ENCODE measurements around the gene STXBP4. TPM values are rescaled to one million over a fixed set of nuclear protein-coding genes. Genes with fewer than 3 reads are reported as not detected.

Gene STXBP4
- polyA plus RNA-seq, 1 donor (not counting 4 experiments of a cell fraction or from before 2014, with no cell fraction given): 4.2 TPM

- no peak overlapping the region for H3K9ac ChIP-seq (ENCODE audit: control insufficient read depth, extremely low read depth, insufficient read depth, low read length)
- H2AFZ ChIP-seq (ENCODE audit: control insufficient read depth, low read length): no peak overlapping the region
- H3K9me3 ChIP-seq (ENCODE audit: control insufficient read depth, low read depth, low read length): no peaks in the 10 kb centered on the region
- H4K20me1 ChIP-seq (ENCODE audit: control insufficient read depth, extremely low read depth, insufficient read depth, low read length): no peaks in the 10 kb centered on the region
- FAIRE-seq: no peak
- dilution Hi-C loops (cut with MboI; ENCODE audit: extremely low pct_ligation_motif_present, low sequenced_read_pairs): no loop called here
- no peaks in the 10 kb centered on the region for H3K9me1 ChIP-seq (ENCODE audit: control insufficient read depth, extremely low read depth, insufficient read depth, low read length)
- no peaks in the 10 kb centered on the region for H3K4me1 ChIP-seq (ENCODE audit: control insufficient read depth, extremely low read depth, insufficient read depth, low read length)
- no peak overlapping the region for H3K4me2 ChIP-seq (ENCODE audit: control insufficient read depth, extremely low read depth, insufficient read depth, low read depth, low read length)
- TF ChIP-seq CTCF (optimal IDR thresholded peaks at IDR 0.05 in 1 of 3, IDR thresholded peaks at IDR 0.05 in 1 of 3, conservative IDR thresholded peaks at IDR 0.05 in 1 of 3; ENCODE audit: extremely low read depth in 1 of 3, insufficient read depth in 2 of 3, low read length in 3 of 3) (no peak), EZH2 (IDR thresholded peaks at IDR 0.05; ENCODE audit: low read length) (no peak)
- H3K27ac ChIP-seq (ENCODE audit: control insufficient read depth, insufficient read depth, low read length): no peak overlapping the region
- no peaks in the 10 kb centered on the region for H3K27me3 ChIP-seq (ENCODE audit: control insufficient read depth, extremely low read depth, insufficient read depth, low read length)
- no peak overlapping the region for H3K4me3 ChIP-seq (ENCODE audit: control insufficient read depth in 2 of 3, extremely low read depth in 1 of 3, insufficient read depth in 2 of 3, low read depth in 1 of 3, low read length in 3 of 3)
- no peaks in the 10 kb centered on the region for H3K79me2 ChIP-seq (ENCODE audit: control insufficient read depth, insufficient read depth, low read length)
- DNase-seq (ENCODE audit: low read depth, low spot score): no peak
- H3K36me3 ChIP-seq (ENCODE audit: control insufficient read depth in 2 of 2, extremely low read depth in 1 of 2, insufficient read depth in 2 of 2, low read length in 2 of 2): peaks cover 3 to 6% of the 10 kb centered on the region in 2 experiments
Measured at GRCh38 chr17:54941285-54941684, 27.3 kb upstream of the STXBP4 start.

- TF ChIP-seq CTCF (optimal IDR thresholded peaks at IDR 0.05 in 1 of 3, IDR thresholded peaks at IDR 0.05 in 1 of 3, conservative IDR thresholded peaks at IDR 0.05 in 1 of 3; ENCODE audit: extremely low read depth in 1 of 3, insufficient read depth in 2 of 3, low read length in 3 of 3) (no peak), EZH2 (IDR thresholded peaks at IDR 0.05; ENCODE audit: low read length) (no peak)
- DNase-seq (ENCODE audit: low read depth, low spot score): no peak
- no peak for FAIRE-seq
- Histone ChIP-seq H4K20me1 (ENCODE audit: control insufficient read depth, extremely low read depth, insufficient read depth, low read length) (no peaks in the 10 kb centered on the region), H3K4me3 (ENCODE audit: control insufficient read depth in 2 of 3, extremely low read depth in 1 of 3, insufficient read depth in 2 of 3, low read depth in 1 of 3, low read length in 3 of 3) (no peak overlapping the region), H3K79me2 (ENCODE audit: control insufficient read depth, insufficient read depth, low read length) (no peaks in the 10 kb centered on the region), H3K4me2 (ENCODE audit: control insufficient read depth, extremely low read depth, insufficient read depth, low read depth, low read length) (no peak overlapping the region), H2AFZ (ENCODE audit: control insufficient read depth, low read length) (no peak overlapping the region), H3K36me3 (ENCODE audit: control insufficient read depth in 2 of 2, extremely low read depth in 1 of 2, insufficient read depth in 2 of 2, low read length in 2 of 2) (peaks cover 7 to 14% of the 10 kb centered on the region in 2 experiments), H3K27ac (ENCODE audit: control insufficient read depth, insufficient read depth, low read length) (no peak overlapping the region), H3K9me3 (ENCODE audit: control insufficient read depth, low read depth, low read length) (no peaks in the 10 kb centered on the region), H3K9ac (ENCODE audit: control insufficient read depth, extremely low read depth, insufficient read depth, low read length) (no peak overlapping the region), H3K27me3 (ENCODE audit: control insufficient read depth, extremely low read depth, insufficient read depth, low read length) (no peaks in the 10 kb centered on the region), H3K4me1 (ENCODE audit: control insufficient read depth, extremely low read depth, insufficient read depth, low read length) (peaks cover 9% of the 10 kb centered on the region), H3K9me1 (ENCODE audit: control insufficient read depth, extremely low read depth, insufficient read depth, low read length) (no peaks in the 10 kb centered on the region)
- dilution Hi-C loops (cut with MboI; ENCODE audit: extremely low pct_ligation_motif_present, low sequenced_read_pairs): no loop called here
Measured at GRCh38 chr17:54944796-54945195, 23.8 kb upstream of the STXBP4 start.
